ENCODE results near the gene TPK1. TPM values are rescaled to one million over a fixed set of nuclear protein-coding genes. Genes with fewer than 3 reads are reported as not detected.

TPK1 gene
- total RNA-seq, 4 donors from 2014 or later = 8.0 to 15.6 (median 11.1) TPM

- TF ChIP-seq CTCF (IDR thresholded peaks at IDR 0.05; ENCODE audit: low read depth) = no peak
Measured at GRCh38 chr7:144763291-144763690, 72.6 kb downstream of the TPK1 start.

- TF ChIP-seq CTCF (IDR thresholded peaks at IDR 0.05; ENCODE audit: low read depth) = no peak
Measured at GRCh38 chr7:144762853-144763252, 73.0 kb downstream of the TPK1 start.

GRCh38 chr7:144761493-144761892 lies 74.4 kb downstream of the TPK1 start:
- TF ChIP-seq CTCF (IDR thresholded peaks at IDR 0.05; ENCODE audit: low read depth) = no peak

GRCh38 chr7:144759653-144760052 lies 76.2 kb downstream of the TPK1 start:
- TF ChIP-seq CTCF (IDR thresholded peaks at IDR 0.05; ENCODE audit: low read depth) = no peak

DNA sequence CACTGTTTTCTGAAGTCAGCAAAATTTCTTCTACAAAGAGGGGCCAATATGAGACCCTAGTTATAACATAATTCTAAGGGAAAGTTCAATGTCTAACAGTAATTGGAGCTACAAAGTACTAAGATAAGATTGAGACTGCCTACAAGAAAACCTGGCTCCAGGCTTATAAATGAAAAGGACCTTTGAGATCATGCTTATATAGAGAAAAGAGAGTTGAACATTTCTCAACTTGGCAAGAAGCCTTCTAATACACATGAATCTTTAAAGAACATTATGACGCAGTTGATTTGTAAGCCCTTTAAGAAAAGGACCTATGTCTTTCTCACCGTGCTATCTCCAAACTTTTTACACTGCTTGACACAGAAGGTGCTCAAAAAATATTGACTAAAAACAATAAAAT lies 87.9 kb downstream of the TPK1 start:
- TF ChIP-seq CTCF (IDR thresholded peaks at IDR 0.05; ENCODE audit: low read depth) = no peak

- TF ChIP-seq CTCF (IDR thresholded peaks at IDR 0.05; ENCODE audit: low read depth) = no peak
Measured at GRCh38 chr7:144738708-144739314, 97.0 kb downstream of the TPK1 start.

DNA sequence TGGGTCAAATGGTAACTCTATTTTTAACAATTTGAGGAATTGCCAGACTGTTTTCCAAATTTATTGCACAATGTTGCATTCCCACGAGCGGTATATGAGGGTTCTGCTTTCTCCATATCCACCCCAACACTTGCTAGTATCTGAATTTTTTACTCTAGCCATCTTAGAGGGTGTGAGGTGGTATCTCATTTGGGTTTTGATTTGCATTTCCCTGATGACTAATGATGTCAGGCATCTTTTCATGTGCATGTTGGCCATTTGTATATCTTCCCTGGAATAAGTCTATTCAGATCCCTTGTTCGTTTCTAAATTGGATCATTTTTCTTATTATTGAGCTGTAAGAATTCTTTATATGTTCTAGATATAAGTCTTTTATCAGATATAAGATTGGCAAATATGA lies 97.7 kb downstream of the TPK1 start:
- no peak for TF ChIP-seq CTCF (IDR thresholded peaks at IDR 0.05; ENCODE audit: low read depth)
